Forelimb muscle (tissue), 1 donor: ENCODE data around the gene MARVELD1. TPM values are rescaled to one million over a fixed set of nuclear protein-coding genes. Genes with fewer than 3 reads are reported as not detected.
"Not testable (repeated sequence)": the region's sequence is repeated elsewhere in the genome, so short reads cannot be mapped to it uniquely, and the experiment has no call there.

Source experiments
- DNase-seq: peaks from one replicate; pipeline ENCODE4 v3.0.0-alpha.2; 2013; ENCODE audit warnings: low read depth
- polyA plus RNA-seq: library from polyadenylated mRNA; unstranded; fragments of 120-200 nt; gene quantifications from one replicate; pipeline ENCODE4 v1.2.1, GENCODE V29; 2013; ENCODE audit not compliant: insufficient read length

The MARVELD1 gene
- 37.1 TPM for polyA plus RNA-seq

DNA sequence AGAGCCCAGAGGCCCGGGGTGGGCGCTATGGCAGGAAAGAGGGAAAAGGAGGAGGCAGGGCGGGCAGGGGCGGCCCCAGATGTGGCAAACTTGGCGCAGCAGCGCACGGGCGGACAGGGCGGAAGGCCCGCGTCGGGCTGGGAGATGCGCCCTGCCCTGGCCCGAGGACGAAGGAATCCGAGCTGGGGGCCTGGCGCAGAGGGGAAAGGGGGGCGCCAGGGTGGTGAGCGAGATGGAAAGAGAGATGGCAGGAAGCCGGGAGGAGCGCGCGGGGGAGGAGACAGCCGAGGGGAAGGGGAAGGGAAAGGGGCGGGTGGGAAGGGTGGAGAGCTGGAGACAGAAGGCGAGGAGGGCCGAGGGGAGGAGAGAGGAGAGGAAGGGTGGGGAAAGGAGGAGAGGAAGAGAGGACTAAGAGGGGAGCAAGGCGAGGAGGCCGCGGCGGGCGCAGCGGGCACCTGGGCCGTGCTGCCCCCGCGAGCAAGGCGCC, at the start of gene MARVELD1:
MARVELD1 (plus strand) TSS at position 392 of the 487 bp plus-strand sequence. CDS start 147 bp downstream, outside the sequence.
- DNase-seq: peak; percentile 60

DNA sequence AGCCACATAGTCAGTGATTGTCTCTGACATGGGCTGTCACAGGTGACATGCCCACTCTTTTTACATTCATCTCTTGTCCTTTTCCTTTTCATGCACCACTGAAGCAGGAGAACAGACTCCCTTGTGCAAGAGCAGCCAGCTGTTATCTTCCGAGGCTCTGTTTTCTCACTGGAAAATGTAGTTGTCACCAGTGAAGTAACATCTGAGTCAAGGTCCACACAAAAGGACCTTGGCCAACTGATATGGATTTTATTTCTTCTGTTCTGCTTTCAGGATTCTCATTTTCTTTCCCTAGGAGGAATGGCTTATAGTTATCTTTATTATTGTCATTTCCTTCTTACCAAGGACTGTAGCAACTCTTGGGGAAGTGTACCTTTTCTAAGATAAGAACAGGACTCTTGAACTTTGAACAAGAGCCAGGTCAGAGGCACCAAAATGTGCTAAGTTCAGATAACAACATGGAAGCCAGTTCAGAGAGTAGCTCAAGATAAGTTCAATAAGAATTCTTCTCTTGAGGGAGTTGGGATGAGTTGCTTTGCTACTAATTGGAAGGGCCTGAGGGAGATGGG, 49.2 kb upstream of the MARVELD1 start:
- DNase-seq: no peak

DNA sequence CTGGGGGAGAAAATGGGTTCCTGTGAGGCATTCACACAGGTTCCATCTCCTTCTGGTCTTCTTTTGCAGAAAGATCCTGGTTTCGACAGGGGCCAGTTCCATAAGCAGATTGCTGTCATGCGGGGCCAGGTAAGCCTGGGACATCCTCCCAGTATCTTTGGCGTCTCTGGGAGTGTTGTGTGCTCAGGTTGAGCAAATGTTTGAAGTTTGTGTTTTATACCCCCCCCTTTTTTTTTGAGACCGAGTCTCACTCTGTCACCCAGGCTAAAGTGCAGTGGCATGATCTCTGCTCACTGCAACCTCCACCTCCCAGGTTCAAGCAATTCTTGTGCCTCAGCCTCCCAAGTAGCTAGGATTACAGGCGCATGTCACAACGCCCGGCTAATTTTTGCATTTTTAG, 46.5 kb upstream of the MARVELD1 start:
- no peak for DNase-seq

DNA sequence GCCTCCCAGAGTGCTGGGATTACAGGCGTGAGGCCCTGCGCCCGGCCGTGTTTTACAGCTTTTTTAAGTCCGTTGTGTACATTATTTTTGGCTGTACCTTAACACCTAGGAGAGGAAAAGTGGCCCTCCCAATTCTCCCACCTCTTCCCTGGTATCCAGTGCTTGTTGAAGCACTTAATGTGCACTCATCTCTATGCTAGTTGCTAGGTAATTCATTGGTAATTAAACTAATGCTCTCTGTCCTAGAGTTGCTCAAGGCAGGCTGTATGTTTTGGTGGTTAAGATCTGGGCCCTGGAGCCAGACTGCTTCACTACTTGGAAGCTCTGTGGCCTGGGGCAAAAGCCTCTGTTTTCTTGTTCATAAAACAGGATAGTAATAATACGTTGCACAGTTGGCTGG, 46.1 kb upstream of the MARVELD1 start:
- no peak for DNase-seq

DNA sequence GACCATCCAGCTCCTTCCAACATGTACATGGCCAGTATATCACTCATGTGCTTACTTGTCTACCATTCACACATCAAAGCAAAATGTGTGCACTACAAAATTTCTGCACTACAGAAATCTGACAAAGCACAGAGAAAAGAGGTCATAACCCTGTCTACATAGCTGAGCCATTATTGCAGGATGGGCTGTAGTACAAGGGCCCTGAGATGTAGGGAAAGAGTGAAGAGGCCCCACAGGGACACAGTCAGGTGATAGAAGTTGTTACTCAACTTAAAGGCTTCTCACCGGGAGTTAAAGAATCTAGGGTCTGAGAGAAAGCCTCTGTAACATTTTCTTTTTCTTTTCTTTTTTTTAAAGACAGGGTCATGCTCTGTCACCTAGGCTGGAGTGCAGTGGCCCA, 44.0 kb upstream of the MARVELD1 start:
- DNase-seq: no peak

DNA sequence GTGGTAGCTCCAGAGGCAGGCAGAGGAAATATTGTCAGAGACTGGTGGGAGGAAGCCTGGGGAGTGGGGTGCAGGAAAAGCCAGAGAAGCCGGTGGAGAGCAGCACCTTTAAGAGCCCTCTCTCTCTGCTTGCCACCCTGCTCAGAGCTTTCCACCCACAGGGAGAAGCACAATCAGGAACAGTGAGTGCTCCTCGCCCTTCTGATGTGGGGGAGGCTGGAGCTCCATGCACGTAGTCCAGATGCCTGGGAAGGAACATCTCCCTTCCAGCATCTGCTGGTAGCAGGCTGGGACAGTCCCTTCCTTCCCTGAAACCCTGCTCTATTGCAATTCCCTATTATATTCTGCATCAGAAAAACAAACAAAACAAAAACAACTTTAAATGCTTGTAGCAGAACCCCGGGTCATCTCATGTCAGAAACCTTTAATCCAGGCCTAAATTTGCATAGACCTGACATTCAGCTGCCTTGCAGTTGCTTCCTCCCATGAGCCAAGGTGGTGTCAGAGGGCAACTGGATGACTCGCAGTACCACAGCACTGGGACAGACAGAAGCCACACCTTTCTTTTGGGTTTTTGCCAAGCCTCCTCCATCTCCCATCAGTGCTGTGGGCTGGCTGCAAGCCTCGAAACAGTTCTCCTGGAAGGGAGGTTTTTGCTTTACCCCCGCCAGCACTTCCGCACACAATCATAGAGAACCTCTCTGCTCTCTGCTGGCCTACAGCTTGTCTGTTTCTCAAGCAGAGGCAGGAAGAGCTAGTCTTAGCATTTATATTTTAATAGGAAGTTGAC, 39.6 kb upstream of the MARVELD1 start:
- DNase-seq: no peak

DNA sequence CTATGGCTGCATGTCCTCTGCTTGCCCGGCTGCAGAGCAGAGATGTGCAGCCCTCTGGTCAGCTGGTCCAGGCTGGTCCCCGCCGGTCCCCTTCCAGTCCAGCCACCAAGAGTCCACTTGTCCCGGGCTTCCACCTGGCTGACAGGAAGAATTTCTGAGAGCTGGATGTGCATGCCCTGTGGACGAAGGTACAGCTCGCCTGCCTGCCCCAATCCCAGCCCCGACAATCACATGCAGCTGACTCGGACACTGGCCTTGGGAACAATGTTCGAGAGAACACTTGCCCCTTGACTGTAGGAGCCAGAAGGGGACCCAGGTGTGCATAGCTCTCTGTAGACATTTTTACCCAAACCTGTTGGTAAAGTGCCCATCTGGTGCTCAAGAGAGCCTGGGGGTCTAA, 38.3 kb upstream of the MARVELD1 start:
- no peak for DNase-seq

DNA sequence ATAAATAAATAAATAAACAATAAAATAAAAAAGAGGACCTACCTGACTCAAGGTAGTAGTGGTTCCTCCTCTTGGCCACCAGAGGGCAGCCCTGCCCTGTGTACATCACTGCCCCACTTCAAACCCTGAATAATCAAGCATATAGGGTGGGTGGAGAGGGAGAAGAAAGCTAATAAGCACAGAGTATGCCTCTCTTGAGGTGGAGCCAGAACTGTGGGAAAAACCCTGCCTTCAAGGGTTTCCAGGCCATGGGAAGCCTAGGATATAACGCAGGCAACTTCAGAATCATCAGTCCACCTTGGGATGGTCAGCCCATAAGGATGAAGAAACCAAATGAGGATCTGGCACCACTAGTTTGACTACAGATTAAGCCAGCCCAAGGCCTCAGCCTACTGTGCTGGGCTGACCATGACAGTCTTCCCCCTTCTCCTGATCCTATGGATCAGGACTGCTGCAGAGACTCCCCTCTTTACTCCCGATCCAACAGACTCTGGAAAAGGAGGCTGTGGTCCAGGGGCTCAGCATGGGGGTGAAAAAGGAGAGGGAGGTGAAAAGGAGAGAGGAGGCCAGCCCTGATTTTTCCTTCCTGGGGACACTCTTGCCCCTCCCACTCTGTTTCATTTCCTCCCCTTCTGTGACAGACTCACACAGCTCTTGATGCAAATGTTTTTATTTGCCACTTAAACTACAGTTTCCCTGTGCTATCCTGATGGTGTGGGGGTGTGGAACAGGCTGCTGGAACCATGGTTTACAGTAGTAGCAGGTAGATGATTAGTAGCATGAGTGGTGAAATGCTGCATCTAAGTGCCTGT, 36.6 kb upstream of the MARVELD1 start:
- no peak for DNase-seq

DNA sequence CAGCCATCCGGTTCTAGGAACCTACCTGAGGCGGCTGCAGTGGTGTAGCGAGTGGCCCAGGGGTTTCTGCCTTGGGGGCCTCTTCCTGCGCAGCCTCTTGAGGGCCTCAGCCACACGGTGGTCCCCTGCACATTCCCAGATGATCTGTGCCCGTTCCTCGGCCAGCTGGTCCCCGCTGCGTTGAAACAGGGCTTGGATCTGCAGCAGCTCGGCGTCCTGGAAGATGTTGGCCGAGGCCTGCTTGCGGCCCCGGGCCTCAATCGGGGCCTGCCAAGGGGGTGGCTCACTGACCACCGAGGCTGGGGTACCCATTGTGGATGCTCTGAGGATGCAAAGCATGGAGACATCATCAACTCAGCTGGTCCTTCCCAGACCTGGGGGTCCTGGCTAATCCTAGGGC, 33.9 kb upstream of the MARVELD1 start:
- no peak for DNase-seq

DNA sequence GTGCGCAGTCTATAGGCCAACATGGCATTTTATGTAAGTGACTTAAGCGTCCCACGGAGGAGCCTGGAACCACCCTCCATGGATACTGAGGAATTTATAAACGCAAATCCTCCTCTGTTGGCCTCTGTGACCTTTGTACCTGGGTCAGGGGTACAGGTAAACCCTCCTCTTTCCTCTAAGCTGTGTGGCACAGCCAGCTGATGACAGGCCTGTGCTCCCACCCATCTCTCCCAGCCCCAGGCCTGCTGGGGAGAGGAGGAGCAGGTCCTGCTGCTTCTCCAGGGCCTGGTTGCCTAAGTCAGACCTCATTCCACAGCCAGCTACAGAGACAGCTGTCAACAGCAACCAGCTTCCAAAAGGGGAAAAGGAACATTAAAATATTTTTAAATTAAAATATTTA, 31.5 kb upstream of the MARVELD1 start:
- DNase-seq: no peak

DNA sequence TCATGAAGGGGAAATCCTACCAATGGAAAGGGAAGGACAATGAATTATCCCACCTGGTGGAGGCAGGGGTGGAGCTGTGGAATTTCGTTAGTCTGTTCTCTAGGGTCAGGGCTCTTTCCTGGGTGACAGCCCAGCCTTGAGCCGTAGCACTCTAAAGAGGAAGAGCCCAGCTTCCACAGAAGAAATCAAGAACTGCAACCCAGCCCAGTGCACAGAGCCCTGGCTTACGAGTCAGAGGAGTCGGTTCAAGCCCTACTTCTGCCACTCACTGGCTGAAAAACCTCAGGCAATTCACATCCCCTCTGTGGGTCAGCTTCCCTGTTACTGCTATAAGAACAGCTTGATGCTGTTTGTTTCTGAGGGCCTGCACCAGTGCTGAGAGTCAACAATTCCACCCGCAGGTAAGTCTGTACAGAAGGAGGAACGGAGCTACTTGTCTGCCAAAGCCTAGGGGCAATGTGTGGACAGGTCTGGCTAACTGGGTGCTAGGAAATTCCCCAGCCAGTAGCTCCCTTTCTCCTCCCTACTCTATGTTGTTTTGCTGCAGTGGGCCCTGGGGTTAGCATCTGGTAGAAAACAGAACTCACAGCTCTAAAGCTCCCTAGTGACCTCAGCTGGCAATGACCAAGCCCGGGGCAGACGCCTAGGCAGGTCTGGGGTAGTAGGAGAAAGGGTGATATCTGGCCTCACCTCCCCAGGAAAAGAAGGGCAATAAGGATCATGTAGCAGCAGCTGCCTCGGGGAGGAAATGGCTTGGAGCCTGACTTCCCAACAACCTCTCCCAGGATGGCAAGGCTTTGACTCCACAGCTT, 29.8 kb upstream of the MARVELD1 start:
- DNase-seq: no peak

DNA sequence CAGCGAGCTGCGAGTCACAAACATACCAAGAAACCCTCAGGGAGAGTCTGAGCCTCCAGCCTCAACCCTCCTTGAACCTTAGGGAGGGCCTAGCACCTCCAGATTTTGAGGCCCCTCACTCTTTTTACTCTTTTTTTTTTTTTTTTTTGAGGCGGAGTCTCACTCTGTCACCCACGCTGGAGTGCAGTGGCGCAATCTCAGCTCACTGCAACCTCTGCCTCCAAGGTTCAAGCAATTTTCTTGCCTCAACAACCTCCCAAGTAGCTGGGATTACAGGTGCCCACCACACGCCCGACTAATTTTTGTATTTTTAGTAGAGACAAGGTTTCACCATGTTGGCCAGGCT, 29.2 kb upstream of the MARVELD1 start:
- DNase-seq: not testable (repeated sequence)

DNA sequence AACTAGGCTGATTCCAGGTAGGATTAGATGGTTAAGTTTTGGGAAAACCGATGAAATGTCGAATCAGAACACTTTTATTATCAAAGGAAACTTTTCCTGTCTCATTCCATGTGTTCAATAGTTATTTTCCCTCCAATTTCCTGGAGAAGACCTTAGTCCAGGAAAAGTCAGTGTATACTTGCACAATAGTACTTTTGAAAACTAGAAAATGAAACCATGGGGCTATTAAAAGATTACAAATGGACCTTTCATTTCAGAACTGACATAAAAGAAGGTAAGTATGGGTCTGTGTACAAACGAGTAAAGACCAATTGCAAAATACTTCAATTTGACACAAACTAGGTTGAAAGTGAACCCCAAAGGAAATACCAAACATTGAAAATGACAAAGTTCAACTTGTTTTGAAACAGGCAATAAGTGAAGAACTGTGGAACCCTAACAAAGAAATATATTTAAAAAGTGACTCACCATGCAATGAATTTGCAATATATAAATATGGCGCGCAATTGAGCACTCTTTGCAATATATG, 28.6 kb upstream of the MARVELD1 start:
- DNase-seq: no peak

DNA sequence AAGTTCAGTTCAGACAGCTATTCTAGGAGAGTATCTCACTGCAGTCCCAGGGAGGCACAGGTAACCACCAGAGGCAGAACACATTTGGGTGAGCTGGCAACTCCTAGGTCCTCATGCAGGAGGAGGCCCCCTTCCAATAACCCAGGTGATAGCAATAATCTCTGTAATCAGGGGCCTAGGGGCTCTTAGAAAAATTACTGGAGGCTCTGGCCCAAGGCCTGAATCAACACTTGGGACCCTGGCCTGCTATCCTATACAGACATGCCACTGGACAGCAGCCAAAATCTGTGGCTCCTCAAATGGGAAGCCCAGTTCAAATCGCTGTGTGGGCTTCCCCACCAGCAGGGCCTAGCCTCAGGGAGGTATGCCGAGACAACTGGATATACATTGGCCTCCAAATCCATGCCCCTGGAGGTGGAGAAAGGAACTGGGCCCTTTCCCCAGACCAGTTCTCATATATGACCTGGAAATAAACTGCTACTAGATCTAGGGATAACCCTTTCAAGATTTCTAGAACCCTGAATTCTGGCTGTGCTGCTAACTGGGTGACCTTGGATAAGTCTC, 28.1 kb upstream of the MARVELD1 start:
- no peak for DNase-seq

DNA sequence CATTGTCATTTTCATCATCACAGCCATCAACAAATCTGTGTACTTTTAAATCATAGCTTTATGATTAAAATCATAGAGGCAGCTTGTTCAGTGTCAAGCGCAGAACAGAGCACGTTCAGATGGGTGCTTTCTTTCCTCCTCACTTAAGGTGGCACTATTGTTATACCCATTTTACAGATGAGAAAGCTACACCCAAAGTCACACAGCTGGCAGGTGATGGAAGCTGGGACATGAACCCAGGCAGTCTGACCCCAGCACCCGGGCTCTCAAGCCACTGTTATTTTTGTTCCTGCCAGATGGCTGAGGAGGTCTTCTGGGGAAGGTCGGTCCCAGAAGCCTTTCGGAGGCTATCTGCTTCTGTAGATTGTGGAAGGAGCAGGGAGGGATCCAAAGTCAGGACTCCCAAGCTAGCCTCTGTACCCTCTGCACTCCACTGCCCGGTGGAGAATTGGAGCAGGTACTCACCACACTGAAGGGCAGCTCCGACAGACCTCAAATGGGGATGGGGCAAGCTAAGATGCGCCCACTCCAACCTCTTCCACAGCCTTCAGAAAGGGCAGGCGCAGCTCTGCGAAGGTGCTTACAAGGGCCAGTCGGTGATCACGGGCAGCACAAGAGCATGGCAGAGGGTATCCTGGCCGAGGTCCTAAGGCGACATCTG, 27.1 kb upstream of the MARVELD1 start:
- no peak for DNase-seq

DNA sequence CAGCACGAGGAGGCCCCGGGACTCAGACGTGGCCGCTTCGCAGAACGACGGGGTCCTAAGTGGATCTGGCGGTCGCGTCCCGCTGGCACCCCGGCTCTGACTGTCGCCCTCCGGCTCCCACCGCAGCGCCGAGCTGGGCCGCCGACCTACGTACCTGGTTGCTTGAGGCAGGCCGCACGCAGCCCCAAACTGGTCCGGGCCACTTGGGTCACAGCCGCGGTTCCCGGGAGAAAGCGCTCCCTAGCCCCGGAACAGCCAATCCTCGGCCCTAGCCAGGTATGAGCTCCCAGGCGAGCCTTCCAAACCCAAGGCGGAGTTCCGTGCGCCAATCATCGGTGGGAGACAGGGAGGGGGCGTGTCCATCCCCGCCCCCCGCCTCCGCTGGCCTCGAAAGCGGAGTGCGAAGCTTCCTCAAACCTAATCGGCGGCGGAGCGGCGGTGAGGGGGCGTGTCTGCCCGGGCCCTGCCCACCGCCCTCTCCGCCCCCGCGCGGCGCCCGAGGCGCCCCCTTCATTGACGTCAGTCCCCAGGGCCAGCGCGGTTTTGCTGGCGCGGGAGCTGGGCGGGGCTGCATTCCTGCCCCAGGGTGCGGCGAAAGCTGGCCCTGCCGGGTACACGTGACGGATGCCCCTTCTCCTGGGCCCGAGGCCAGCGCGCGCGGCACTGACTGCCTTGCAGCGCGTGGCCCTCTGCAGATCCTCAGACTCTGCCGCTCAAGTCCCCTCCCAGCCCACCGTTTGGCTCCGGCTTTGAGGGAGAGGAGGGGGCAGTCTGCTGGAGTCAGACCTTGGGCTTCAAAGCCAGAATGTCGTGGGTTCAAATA, 26.4 kb upstream of the MARVELD1 start, which contains the start of gene AVPI1:
AVPI1 (minus strand) TSS at position 280 of the 823 bp plus-strand sequence. CDS start 7,336 bp downstream, outside the sequence.
- DNase-seq: peak; percentile 68

DNA sequence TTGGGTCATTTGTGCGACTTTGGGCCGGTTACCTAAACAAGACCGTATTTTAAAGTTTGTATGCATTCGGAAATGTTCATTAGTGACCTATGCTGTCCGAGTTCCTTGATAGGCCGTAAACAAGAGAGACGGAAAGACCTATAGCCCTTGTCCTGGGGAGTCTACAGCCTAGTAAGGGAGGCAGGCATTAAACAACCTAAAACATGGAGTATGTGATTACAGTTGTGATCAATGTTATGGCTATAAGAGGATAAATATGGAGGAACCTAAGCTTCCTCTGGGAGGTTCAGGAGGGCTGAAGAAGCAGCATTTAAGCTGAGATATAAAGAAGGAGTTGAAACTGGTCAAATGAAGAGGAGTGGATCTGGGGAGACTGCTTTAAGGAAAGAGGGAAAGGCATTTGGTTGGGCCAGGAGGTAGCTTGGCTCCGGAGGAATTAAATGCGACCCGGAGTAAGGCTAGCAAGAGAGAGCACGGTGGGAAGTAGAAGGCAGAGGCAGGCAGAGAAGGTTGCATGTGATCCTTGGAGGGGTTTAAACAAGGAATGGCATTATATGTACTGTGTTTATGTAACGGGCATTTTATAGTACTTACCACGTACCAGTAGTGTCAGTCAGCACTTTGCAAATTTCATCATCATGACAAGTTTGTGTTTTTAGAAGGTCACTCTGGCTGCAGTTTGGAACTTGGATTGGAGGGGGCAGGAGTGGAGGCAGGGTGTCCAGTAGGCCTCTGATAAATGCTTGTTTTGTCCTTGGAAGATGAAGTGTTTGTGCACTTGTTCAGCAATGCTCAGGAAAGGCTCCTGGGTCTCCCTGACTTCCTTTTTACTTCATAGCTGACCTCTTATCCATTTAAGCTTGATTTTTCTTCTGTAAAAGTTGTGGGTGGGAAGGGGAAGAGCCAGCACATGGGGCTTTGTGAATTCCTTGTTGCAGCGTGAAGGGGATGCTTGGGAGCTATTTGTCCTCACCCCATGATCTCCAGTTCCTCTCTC, 25.4 kb upstream of the MARVELD1 start:
- no peak for DNase-seq

DNA sequence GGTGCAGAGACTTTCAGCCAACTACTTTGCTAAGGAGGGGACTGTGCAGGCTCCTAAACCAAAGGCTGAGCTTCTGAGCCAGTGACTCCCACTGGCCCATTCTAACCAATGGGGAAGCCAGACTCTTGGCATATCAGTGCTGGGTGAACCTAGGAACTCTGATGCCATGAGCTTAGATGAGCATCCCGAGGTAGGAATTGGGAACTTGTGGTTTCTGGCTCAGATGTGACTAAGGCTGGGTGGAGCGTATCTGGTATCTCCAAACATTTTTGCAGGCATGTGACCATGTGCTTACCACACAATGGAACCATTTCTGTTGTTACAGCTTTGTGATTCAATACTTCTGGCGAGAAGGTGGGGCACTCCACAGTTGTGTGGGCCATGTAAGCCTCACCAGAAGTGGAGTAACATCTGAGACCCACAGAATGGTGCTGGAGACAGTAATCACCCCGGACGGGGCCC, 23.9 kb upstream of the MARVELD1 start:
- no peak for DNase-seq
